Gastrocnemius medialis (tissue), 4 donors: ENCODE data around the gene METTL16. TPM values are rescaled to one million over a fixed set of nuclear protein-coding genes. Genes with fewer than 3 reads are reported as not detected.

ENCODE experiments used
- ATAC-seq, 2 donors: fragments of 150-250 bp; one replicate each; pipeline ENCODE4 v1.9.1; 2016
- DNase-seq, 2 donors: peaks; one replicate each; pipeline ENCODE4 v3.0.0-alpha.2; 2019
- H3K27ac ChIP-seq, 4 donors: fragments of 200-600 bp; sonication (generic); 1 replicate in 1 of 4; 2 replicates in 3 of 4; pipeline ENCODE4 v1.5.1; 2016 to 2018; ENCODE audit warnings: mild to moderate bottlenecking in 2 of 4, moderate library complexity in 1 of 4
- H3K27me3 ChIP-seq, 3 donors: fragments of 200-600 bp; sonication (generic) in 2 of 3; 1 replicate in 1 of 3; 2 replicates in 2 of 3; pipeline versions ENCODE4 v1.5.1 to v1.6.0; 2016 to 2019; ENCODE audit warnings: mild to moderate bottlenecking in 1 of 3, moderate library complexity in 1 of 3
- H3K36me3 ChIP-seq, 2 donors: fragments of 200-600 bp; sonication (generic) in 1 of 2; one replicate each; pipeline ENCODE4 v1.5.1; 2017 to 2018
- H3K4me1 ChIP-seq, 2 donors: fragments of 200-600 bp; sonication (generic) in 1 of 2; one replicate each; pipeline ENCODE4 v1.5.1; 2016 to 2017; ENCODE audit warnings: mild to moderate bottlenecking in 2 of 2
- H3K4me3 ChIP-seq, 4 donors: fragments of 200-600 bp; sonication (generic) in 3 of 4; 1 replicate in 1 of 4; 2 replicates in 3 of 4; pipeline ENCODE4 v1.5.1; 2016 to 2019; ENCODE audit warnings: mild to moderate bottlenecking in 2 of 4
- H3K9me3 ChIP-seq, 3 donors: fragments of 200-600 bp; sonication (generic) in 2 of 3; 1 replicate in 1 of 3; 2 replicates in 2 of 3; pipeline ENCODE4 v1.5.1; 2016 to 2019
- POLR2A ChIP-seq, 2 donors: fragments of 450-650 bp; IDR thresholded peaks; one replicate each; pipeline ENCODE4 v1.6.1; 2017; ENCODE audit warnings: antibody characterized with exemption in 2 of 2, mild to moderate bottlenecking in 2 of 2, moderate library complexity in 2 of 2
- in situ Hi-C, 4 donors: fragments of 200-750 bp; cut with MboI; loops; one replicate each; pipeline versions ENCODE4 v1.15.0 to v1.8.0; 2017; ENCODE audit warnings: low sequenced_read_pairs in 4 of 4
- intact Hi-C: fragments of 100-400 bp; cut with DNase I; formaldehyde crosslinking; loops from one replicate; pipeline ENCODE4 v1.15.1; 2023; ENCODE audit warnings: low total_unique reads
- total RNA-seq, 4 donors: library from RNA; depleted of rRNA; stranded (reverse); fragments of >200 nt; gene quantifications; one replicate each; pipeline versions ENCODE4 v1.1.0 to v1.2.3, GENCODE V29; 2016
- TF ChIP-seq, protein P1 (sequence below), 5 experiments: fragments of 450-650 bp in 3 of 5; fragments of 200-600 bp in 2 of 5; sonication (generic) in 2 of 5; IDR thresholded peaks in 4 of 5; conservative IDR thresholded peaks in 1 of 5; 1 replicate in 4 of 5; 2 replicates in 1 of 5; pipeline ENCODE4 v1.5.1; 2016 to 2019; ENCODE audit warnings: antibody characterized with exemption in 5 of 5, mild to moderate bottlenecking in 3 of 5, moderate library complexity in 3 of 5

The METTL16 gene
- total RNA-seq, 4 donors from 2014 or later = 18.2 to 59.7 (median 25.4) TPM

DNA sequence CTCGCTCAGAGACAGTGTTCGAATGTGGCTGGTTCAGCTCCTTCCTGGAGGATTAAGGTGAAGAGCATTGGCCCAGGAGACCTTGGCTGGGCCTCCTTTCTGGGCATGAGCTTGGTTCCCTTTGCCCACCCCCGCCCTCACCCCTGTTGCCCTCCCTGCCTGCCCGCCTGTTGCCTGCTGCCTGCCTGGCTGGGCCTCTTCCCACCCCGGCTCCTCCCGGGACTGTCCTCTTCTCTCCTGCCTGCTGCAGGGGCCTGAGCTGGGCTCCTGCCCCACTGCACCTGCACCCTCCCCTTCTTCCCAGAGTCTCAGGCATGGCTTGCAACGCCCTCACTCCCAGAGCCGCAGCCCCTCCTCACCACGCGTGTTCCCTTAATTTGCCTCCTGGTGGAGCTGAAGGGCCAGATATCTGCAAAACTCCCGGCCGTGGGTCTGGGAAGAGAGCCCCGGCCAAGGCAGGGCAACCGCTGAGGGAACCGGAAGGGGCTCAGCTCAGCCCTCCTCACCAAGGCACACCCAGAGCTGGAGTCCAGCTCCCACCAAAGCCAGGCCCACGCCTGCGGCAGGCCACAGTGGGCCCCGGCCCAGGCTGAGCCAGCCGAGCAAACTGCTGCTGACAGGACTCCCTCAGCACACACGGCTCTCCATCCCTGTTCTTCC is 142.0 kb downstream of the METTL16 start:
- in situ Hi-C loops (no loop called here), intact Hi-C loops (loop anchor here (10.0 kb wide), 1 partner anchor 45 kb away; no protein-coding TSS in a partner anchor)
- H3K27ac ChIP-seq = no peak overlapping the region
- H3K9me3 ChIP-seq = no peaks in the 10 kb centered on the region
- ATAC-seq (no peak), DNase-seq (no peak)
- peaks cover 0 to 16% of the 10 kb centered on the region in 2 donors for H3K36me3 ChIP-seq
- H3K4me1 ChIP-seq = peaks cover 3 to 5% of the 10 kb centered on the region in 2 donors
- H3K27me3 ChIP-seq = no peaks in the 10 kb centered on the region
- no peak overlapping the region for H3K4me3 ChIP-seq
- TF ChIP-seq, protein P1, sequence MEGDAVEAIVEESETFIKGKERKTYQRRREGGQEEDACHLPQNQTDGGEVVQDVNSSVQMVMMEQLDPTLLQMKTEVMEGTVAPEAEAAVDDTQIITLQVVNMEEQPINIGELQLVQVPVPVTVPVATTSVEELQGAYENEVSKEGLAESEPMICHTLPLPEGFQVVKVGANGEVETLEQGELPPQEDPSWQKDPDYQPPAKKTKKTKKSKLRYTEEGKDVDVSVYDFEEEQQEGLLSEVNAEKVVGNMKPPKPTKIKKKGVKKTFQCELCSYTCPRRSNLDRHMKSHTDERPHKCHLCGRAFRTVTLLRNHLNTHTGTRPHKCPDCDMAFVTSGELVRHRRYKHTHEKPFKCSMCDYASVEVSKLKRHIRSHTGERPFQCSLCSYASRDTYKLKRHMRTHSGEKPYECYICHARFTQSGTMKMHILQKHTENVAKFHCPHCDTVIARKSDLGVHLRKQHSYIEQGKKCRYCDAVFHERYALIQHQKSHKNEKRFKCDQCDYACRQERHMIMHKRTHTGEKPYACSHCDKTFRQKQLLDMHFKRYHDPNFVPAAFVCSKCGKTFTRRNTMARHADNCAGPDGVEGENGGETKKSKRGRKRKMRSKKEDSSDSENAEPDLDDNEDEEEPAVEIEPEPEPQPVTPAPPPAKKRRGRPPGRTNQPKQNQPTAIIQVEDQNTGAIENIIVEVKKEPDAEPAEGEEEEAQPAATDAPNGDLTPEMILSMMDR (IDR thresholded peaks at IDR 0.05 in 4 of 5, conservative IDR thresholded peaks at IDR 0.05 in 1 of 5) = no peak
- no peak for TF ChIP-seq POLR2A (IDR thresholded peaks at IDR 0.05)

DNA sequence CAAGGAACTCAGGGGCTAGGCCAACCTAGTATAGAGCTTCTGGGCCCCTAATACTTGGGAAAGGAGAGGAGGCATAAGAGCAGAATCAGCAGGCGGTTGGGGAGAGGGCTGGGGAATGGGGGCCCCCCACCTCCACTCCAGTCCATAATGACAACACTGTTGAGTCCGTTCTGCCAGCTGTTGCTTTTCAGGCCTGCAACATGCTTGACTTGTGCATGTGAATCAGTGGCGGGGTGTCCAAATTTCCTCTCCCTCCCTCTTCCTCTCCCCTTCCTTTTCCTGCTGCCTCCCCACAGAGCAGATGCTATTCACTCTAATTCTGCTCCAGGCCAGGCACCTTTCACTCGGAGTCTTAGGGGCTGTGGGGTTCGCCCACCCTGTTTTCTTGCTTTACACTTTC is 142.6 kb downstream of the METTL16 start:
- intact Hi-C loops = loop anchor here (10.0 kb wide), 1 partner anchor 46 kb away; no protein-coding TSS in a partner anchor
- no peak overlapping the region for H3K27ac ChIP-seq
- ATAC-seq = no peak

DNA sequence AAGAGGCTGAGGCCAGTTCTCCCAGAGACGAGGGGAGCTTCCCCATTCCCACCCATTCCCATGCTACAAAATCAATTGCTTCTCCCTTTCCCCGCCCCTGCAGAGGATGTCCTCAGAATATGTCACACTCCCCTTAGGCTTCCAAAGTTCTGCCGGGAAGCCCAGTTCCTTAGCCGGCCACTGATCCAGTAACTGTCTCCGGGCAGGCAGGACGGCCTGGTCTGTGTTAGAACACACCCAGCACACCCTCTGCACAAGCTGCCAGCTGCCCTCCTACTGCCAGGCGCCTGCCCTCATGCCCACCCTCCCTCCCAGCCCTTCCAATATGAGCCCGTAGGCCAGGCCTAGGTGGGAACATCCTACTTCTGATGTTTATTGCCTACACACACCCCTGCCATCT is 143.3 kb downstream of the METTL16 start:
- no peak for ATAC-seq
- TF ChIP-seq, protein P1 (IDR thresholded peaks at IDR 0.05 in 4 of 5, conservative IDR thresholded peaks at IDR 0.05 in 1 of 5) = no peak
- TF ChIP-seq POLR2A (IDR thresholded peaks at IDR 0.05) = no peak
- H3K4me3 ChIP-seq = no peak overlapping the region
- no peak for DNase-seq
- no peaks in the 10 kb centered on the region for H3K9me3 ChIP-seq
- no peak overlapping the region for H3K27ac ChIP-seq
- H3K4me1 ChIP-seq = peaks cover 15 to 19% of the 10 kb centered on the region in 2 donors
- H3K36me3 ChIP-seq = peaks cover 0 to 12% of the 10 kb centered on the region in 2 donors
- in situ Hi-C loops = no loop called here
- H3K27me3 ChIP-seq = no peaks in the 10 kb centered on the region
- intact Hi-C loops = loop anchor here (10.0 kb wide), 1 partner anchor 46 kb away; no protein-coding TSS in a partner anchor

More for the DNA sequence above, 142.6 kb downstream of the METTL16 start:
- Histone ChIP-seq H3K36me3 (peaks cover 0 to 16% of the 10 kb centered on the region in 2 donors), H3K4me3 (no peak overlapping the region), H3K27me3 (no peaks in the 10 kb centered on the region), H3K4me1 (peaks cover 9 to 12% of the 10 kb centered on the region in 2 donors), H3K9me3 (no peaks in the 10 kb centered on the region)
- DNase-seq = no peak
- TF ChIP-seq, protein P1 (IDR thresholded peaks at IDR 0.05 in 4 of 5, conservative IDR thresholded peaks at IDR 0.05 in 1 of 5) = no peak
- no peak for TF ChIP-seq POLR2A (IDR thresholded peaks at IDR 0.05)
- in situ Hi-C loops = no loop called here

DNA sequence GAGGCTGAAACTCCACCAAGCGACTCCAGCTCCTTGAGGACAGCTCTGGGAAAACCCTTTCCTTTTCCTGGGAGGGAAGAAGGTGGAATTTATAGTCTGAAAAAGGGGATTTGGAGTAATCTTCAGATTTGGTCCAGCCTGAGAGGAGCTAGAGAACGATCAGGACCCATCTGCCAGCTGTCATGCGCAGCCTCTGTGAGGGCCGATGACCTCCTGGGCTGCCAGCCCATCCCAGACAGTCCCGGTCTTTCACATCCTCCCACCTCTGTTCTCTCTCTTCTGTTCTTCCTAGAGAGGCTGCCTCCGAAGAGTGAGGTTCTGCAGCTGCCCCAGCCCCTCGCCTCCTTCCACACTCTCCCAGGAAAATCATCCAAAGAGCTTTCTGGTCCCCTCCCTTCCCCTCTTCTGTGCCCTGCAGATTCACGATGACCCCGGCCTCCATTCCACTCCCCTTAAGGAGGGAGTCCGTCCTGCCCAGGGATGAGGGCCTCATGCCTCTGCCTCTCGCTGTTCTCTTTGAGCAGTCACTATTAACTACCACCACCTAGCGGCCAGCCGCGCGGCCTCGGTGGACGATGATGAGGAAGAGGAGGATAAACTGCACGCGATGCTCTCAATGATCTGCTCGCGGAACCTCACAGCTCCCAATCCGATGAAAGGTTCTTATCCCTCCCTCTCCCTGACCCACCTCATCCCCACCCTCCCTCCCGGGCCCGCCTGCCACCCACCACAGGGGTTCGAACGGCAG is 144.8 kb downstream of the METTL16 start:
- in situ Hi-C loops (no loop called here), intact Hi-C loops (loop anchor here (10.0 kb wide), 1 partner anchor 48 kb away; no protein-coding TSS in a partner anchor)
- ATAC-seq = no peak
- Histone ChIP-seq H3K36me3 (peaks cover 0 to 5% of the 10 kb centered on the region in 2 donors), H3K4me1 (peaks cover 19 to 21% of the 10 kb centered on the region in 2 donors), H3K27me3 (no peaks in the 10 kb centered on the region), H3K4me3 (no peak overlapping the region), H3K9me3 (no peaks in the 10 kb centered on the region), H3K27ac (no peak overlapping the region)
- TF ChIP-seq, protein P1 (IDR thresholded peaks at IDR 0.05 in 4 of 5, conservative IDR thresholded peaks at IDR 0.05 in 1 of 5) = no peak
- no peak for TF ChIP-seq POLR2A (IDR thresholded peaks at IDR 0.05)
- DNase-seq = no peak

Other genes starting within 250 kb of the METTL16 start
- 10 to 100 TPM; 20.5 to 27.8 (median 23.0) TPM for gene SMG6, start 208.1 kb downstream of the METTL16 start, total RNA-seq
- gene SRR, start 207.9 kb downstream of the METTL16 start, total RNA-seq = 10 to 100 TPM in 2 of 4 donors, 1 to 10 TPM in 2; 3.0 to 20.0 (median 10.7) TPM
- 10 to 100 TPM; 76.7 to 94.1 (median 84.7) TPM for gene TSR1, start 175.4 kb downstream of the METTL16 start, total RNA-seq
- 10 to 100 TPM in 2 of 4 donors, 1 to 10 TPM in 2; 6.1 to 20.1 (median 9.6) TPM for gene SGSM2, start 174.4 kb downstream of the METTL16 start, total RNA-seq
- gene MNT, start 110.8 kb downstream of the METTL16 start, total RNA-seq = 1 to 10 TPM; 2.9 to 5.4 (median 4.2) TPM
- 100 to 1,000 TPM in 3 of 4 donors, 10 to 100 TPM in 1; 99.2 to 106 (median 105) TPM for gene PAFAH1B1, start 81.8 kb upstream of the METTL16 start, total RNA-seq
- gene CLUH, start 199.9 kb upstream of the METTL16 start, total RNA-seq = 100 to 1,000 TPM; 104 to 286 (median 211) TPM
- gene CCDC92B, start 237.8 kb upstream of the METTL16 start, total RNA-seq = not detected